ENCODE data around the gene MLLT3.

The MLLT3 gene

DNA sequence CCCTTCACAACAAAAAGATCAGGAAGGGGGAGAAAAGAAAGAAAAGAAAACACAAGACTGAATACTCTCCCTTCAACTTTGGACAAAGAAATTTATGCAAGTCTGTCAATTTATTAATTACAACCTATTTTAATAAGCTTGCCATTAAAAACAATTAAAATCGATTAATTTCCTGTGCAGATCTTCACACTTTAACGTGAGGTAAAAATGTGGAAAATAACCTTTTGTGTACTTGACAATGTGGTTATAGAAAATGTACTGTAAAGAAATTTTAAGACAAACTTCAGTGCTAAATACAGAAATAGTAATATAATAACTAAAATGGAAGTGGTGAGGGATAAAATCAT, 2.7 kb upstream of the MLLT3 start:
- no peak for DNase-seq (ENCODE audit: low read depth)

DNA sequence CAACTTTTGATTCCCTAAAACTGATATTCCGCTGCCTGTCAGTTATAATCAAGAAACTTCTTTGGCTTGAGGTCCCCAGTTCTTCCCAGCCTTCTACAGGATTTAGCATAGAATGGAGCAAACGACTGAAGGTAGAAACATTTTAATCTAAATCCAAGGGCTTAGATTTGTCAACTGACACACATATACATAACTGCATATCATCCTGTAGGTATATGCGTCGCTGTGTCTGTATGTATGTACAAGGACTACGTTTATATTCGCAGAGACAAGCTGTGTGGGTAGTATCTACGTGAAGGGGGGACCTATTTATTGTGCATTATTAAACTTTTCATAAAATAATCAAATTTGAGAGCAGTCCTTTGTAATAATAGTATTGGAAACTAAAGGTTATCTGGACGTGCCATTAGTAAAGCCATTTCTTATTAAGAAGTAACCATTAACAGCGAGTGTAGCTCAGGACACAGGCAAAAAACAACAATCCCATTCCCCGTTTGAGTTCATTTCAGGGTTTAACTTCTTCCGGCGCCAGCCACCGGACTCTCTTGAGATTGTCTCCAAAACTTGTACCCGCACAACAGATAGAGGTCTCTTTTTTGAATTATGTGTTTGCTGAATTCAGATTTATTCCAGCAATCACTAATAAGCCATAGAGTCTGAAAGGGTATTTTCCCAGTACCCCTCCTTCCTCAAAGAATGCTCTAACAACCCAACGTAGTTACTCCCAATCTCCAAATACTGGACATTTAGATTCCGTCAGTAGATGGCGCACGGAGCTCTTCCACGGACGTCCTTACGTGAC, 2.1 kb upstream of the MLLT3 start:
- DNase-seq (ENCODE audit: low read depth), result peak; percentile 26

GRCh38 chr9:20623748-20624124, 1.4 kb upstream of the MLLT3 start:
- no peak for DNase-seq (ENCODE audit: low read depth)

DNA sequence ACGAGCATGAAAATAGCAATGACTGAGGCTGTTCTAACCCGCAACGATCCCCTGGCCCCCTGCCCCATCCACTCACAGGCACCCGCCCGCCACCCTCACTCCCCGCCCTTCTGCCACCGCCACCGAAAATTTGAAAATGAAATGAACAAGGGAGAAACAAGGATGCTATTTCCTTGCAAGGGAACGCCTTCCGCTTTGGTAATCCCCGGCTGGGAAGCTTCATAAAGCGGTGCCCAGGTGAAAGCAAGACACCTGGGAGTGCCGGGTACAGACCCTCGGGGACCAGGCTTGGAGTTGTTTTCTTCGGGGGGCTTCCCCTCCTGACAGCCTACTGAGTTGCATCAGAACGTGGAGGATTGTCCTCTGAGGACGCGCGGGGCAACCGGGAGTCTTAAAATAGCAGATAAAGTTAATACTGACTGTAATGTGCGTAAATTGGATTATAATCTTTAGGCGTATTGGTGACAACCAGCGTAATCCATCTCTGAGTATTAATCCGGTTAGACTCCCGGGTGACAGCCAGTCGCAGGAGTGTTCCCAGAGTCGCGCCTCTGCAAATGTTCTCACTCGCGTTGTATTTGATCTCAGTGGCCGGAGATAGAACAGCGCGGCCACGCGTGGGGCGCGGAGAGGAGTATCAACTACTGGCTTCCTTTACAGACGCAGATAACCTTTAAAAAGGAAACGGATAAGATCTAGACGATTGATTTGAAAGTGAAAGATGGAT, 885 bp upstream of the MLLT3 start:
- DNase-seq (ENCODE audit: low read depth), result peak; percentile 42

GRCh38 chr9:20621471-20622329, 599 bp downstream of the MLLT3 start:
- peak; percentile 67 for DNase-seq (ENCODE audit: low read depth)

DNA sequence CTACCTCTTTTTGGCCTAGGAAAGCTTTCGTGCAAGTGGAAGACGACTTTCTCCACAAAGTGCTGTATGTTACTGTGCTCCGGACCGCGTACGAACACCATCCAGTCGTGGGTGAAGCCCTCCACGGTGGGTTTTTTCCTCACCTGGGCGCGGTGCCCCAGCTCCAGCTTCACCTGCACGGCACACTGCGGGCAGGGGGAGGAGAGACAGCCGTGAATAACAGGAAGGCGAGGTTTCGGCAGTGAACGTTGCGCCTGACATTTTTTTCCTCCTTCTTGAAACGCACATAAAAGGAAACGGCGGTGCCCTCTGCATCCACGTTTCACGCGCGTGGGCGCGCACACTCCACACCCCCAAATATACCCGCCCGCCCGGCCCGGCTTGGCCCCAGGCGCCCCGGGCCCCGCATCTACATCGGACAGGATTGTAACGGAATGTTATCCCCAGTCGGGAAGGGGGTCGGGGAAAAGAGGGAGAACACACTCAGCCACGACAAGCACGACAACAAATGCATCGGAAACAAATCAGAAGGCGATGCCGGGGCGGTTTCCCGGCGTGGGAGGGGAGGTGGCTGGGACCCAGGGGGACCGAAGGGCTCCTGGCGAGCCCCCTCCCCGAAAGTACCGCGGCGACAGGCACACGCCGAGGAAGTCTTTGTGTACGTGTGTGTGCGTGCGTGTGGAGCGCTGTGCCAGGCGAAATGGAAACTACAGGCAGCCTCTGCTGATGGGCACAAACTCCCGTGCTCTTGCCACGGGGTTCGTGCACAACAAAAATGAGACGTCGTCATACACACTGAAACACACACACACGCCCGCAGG, 1.4 kb downstream of the MLLT3 start:
- DNase-seq (ENCODE audit: low read depth), result peak; percentile 61

- DNase-seq (ENCODE audit: low read depth), result no peak
These were observed 2.7 kb downstream of the MLLT3 start for GRCh38 chr9:20619487-20620200.

GRCh38 chr9:20618361-20618802, 3.9 kb downstream of the MLLT3 start:
- DNase-seq (ENCODE audit: low read depth), result no peak

DNA sequence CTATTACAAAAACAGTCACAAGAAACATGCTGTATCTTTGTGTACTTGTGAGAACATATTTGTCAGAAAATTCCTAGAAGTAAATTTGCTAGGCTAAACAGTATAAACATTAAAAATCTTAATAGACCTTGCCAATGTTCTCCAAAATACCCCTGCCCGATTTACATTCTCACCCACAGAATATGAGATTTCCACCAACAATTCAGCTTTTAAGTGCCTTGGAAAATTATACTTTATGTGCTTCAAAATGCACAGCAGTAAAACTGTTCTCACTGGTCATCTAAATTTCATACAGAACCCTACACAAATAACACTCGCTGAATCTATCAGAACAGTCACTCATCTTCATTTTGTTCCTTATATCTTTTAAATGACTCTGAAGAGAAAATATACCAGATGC, 5.5 kb downstream of the MLLT3 start:
- no peak for DNase-seq (ENCODE audit: low read depth)

- DNase-seq (ENCODE audit: low read depth), result no peak
These were observed 7.6 kb downstream of the MLLT3 start for GRCh38 chr9:20614602-20615216.

DNA sequence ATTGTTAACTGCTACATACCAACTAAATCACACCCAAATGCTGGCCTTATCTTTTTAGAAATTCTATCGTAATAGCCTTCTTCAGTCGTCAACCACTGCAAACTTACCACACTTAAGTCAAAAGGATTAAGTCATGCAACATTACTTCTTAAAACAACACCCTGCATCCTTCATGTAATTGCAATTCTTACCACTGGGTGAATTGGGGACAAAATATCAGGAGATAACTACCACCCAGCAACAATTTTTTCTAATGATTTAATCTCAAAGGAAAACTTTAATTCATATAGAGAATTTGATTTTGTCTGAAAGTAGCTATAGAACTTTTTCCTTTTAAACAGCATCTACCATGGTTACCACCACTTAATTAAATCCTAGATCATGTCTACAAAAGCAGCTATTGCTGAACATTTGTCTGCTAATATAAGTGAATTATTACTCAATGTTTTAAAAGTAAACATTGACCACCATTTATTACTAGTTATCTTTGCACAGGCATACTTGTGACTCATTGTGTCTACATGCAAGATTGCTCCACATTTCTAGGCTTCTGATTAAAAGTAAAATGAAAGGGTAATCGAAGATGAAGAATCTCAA, 10.5 kb downstream of the MLLT3 start:
- no peak for DNase-seq (ENCODE audit: low read depth)

- no peak for DNase-seq (ENCODE audit: low read depth)
These were observed 11.7 kb downstream of the MLLT3 start for GRCh38 chr9:20610591-20610990.

GRCh38 chr9:20608582-20608981, 13.7 kb downstream of the MLLT3 start:
- no peak for DNase-seq (ENCODE audit: low read depth)

DNA sequence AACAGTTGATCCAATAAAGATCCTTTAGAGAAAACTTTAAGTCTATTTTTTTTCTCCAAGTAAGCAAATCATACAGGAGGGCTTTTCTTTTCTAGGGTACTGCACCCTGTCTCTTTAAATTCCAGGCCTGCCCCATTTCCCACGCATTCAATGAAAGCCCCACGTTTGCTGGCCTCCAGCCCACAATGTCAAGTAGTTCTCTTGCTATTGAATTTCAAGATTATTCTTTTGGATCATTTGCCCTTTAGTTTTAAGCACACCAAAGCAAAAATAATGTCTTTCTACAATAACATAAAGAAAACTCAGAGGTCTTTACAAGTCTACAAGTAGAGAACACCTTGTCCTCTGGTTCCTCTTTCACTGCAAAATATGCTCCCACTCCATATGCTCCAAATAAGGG, 15.6 kb downstream of the MLLT3 start:
- DNase-seq (ENCODE audit: low read depth), result no peak

DNA sequence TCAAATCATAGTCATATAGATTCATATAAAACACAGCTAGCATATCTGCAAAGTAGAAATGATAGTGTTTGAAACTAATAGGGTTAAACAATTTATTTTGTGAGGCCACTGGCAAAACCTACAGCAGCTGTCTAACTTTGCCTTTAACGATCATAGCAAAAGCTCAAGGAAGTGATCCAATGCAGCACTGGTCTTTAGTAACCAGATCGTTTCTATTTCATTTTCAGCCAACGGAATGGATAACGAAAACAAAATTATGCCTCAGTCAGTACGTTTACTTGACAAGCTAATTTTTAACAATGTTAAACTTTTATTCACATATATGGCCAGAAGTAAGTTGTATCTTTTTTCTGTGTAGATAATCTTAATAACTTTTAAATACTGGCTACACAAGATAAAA, 17.7 kb downstream of the MLLT3 start:
- no peak for DNase-seq (ENCODE audit: low read depth)

DNA sequence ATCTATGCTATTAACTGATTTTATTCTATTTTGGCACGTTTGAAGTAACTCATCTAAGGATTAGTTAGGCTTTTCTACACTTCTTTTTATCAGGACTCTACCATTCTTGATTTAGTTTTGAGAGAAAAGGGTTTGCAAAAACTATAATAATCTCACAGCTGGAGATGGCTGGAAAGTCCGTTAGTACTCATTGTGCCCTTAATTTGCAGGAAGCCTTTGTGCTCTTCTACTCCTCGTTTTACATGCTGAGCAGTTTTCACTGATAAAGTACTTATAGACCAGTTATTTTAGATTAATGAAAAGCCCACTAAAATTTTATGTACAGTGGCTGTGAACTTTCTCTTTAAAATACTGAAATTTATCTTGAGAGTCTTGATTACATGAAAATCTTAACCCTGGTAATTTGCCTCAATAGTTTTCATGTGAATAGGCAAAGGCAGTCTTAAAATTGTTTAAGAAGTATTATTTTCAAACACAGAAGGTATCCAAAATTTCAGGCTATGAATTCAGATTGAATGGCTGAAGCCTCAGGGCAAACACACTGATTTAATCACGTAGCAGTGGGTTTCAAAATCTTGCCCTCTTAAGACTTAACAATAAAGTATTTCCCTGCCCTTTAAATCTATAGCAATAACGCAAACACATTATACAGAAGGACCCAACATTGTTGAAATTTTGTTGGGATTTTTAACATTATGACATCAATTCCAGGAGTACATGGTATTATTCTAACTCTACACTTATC, 18.6 kb downstream of the MLLT3 start:
- no peak for DNase-seq (ENCODE audit: low read depth)

GRCh38 chr9:20601292-20601691, 21.0 kb downstream of the MLLT3 start:
- DNase-seq (ENCODE audit: low read depth), result no peak

DNA sequence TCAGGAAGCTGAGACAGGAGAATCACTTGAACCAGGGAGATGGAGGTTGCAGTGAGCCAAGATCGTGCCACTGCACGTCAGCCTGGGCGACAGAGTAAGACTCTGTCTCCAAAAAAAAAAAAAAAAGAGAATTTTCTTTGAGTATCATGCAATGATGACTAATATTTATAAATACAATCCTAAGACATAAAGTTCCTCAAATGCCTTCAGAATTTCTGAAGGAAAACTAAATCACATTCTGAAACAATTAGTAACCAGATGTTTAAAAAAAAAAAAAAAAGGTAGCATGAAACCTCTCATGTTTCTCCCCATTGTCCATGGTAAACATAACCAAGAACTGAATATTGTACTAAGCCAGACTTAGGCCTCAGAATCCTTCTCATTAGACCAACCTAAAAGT, 23.1 kb downstream of the MLLT3 start:
- no peak for DNase-seq (ENCODE audit: low read depth)

DNA sequence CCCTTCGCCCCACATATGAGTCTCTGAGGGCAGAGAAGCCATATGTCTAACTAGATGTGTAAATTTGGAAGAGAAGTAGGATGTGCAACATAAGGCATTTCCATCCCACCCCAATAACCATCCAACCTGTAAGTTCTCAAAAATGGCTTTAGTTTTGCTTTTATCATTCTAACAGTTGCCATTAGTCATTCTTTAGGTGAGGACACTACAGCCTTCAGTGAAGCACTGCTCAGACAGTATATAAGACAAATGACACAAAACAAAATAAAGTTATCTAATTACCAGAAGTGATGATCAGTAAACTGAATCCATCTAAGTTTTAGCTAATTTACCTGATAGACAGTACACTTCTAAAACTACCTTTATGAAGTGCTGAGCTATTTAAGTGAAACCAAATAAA, 23.9 kb downstream of the MLLT3 start:
- DNase-seq (ENCODE audit: low read depth), result no peak

DNA sequence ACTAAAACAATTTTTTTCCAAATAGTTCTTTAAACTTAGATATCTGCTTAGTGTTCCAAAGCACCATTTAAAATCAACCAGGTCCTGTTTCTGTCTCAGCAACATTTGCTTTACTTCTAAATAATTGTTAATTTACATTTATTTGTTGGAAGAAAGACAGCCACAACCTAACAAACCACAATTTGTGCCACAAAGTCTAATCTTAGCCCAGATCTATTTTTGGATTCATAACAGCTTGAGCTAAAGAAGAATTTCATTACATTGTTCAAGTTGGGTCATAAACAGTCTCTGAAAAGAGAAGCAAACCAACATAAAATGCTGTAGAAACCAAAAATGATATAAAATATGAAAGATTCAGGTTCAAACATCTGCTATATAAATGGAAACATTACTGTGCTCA, 24.4 kb downstream of the MLLT3 start:
- DNase-seq (ENCODE audit: low read depth), result no peak
